Astrocyte (in vitro differentiated cells and primary cell): ENCODE measurements around the gene ACYP1.

ENCODE experiments used
- EZH2 ChIP-seq: IDR thresholded peaks from 2 replicates; pipeline ENCODE4 v1.6.1; 2012; ENCODE audit warnings: mild to moderate bottlenecking, low read length, inconsistent platforms; ENCODE audit not compliant: insufficient read depth
- TF ChIP-seq, protein P1 (sequence below): IDR thresholded peaks from 2 replicates; pipeline ENCODE4 v1.5.1; 2011; ENCODE audit warnings: low read depth, mild to moderate bottlenecking, inconsistent platforms, low read length, moderate library complexity; ENCODE audit not compliant: insufficient read depth

DNA sequence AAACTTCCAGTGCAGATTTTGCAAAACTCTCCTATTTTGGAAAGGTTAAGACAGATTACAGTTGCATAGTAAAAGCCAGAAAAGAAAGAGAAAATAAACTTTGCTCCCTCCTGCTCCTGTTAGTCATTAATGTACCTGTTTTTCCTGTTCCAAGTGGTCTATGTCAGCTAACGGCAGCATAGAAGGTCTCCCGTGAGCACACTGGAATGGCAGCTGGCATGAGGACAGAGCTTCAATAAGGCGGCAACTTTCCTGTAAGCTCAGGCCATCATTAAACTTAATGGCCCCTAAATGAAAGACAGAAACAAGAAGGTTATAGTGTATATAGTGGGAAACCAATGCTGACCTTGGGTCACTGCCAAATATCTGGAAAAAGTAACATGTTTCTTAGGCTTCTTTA, 45.1 kb downstream of the ACYP1 start:
- TF ChIP-seq, protein P1, sequence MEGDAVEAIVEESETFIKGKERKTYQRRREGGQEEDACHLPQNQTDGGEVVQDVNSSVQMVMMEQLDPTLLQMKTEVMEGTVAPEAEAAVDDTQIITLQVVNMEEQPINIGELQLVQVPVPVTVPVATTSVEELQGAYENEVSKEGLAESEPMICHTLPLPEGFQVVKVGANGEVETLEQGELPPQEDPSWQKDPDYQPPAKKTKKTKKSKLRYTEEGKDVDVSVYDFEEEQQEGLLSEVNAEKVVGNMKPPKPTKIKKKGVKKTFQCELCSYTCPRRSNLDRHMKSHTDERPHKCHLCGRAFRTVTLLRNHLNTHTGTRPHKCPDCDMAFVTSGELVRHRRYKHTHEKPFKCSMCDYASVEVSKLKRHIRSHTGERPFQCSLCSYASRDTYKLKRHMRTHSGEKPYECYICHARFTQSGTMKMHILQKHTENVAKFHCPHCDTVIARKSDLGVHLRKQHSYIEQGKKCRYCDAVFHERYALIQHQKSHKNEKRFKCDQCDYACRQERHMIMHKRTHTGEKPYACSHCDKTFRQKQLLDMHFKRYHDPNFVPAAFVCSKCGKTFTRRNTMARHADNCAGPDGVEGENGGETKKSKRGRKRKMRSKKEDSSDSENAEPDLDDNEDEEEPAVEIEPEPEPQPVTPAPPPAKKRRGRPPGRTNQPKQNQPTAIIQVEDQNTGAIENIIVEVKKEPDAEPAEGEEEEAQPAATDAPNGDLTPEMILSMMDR = no peak
- no peak for TF ChIP-seq EZH2
